OCI-LY7 (cell line): ENCODE data around the gene USP38. TPM values are rescaled to one million over a fixed set of nuclear protein-coding genes. Genes with fewer than 3 reads are reported as not detected.
A peak's percentile ranks its signal among the peaks of the same experiment; 100 is the strongest.

Experiments
- BruUV-seq: library from RNA; stranded (reverse); fragments of 400-500 nt; replicated peaks from 2 replicates; lab custom pipeline; 2021; lab: Mats Ljungman, UMichigan
- CTCF ChIA-PET: fragments of 300-600 bp; sonication (Branson Sonifier 250); formaldehyde crosslinking; loops from one replicate; lab custom pipeline; 2022; ENCODE audit warnings: antibody characterized with exemption; ENCODE audit not compliant: unreplicated experiment; lab: Charles Lee
- POLR2A ChIA-PET: fragments of 300-600 bp; sonication (Branson Sonifier 250); formaldehyde crosslinking; loops from one replicate; lab custom pipeline; 2022; ENCODE audit warnings: antibody characterized with exemption; lab: Charles Lee
- DNase-seq: peaks from one replicate; pipeline ENCODE4 v3.0.0-alpha.2; 2015; ENCODE audit warnings: low spot score
- H2AFZ ChIP-seq: fragments of 200-600 bp; sonication (generic), shearing (Covaris generic); 2 replicates; pipeline ENCODE4 v1.6.1; 2014; ENCODE audit warnings: mild to moderate bottlenecking, antibody characterized with exemption, low read length, moderate library complexity
- H3K27ac ChIP-seq: fragments of 200-600 bp; sonication (generic); 2 replicates; pipeline ENCODE4 v1.5.1; 2014; ENCODE audit warnings: mixed run types, low read depth, mild to moderate bottlenecking, moderate library complexity, low read length, inconsistent platforms; ENCODE audit not compliant: poor library complexity, severe bottlenecking
- H3K36me3 ChIP-seq: fragments of 200-600 bp; sonication (generic); 2 replicates; pipeline ENCODE4 v1.6.1; 2014; ENCODE audit warnings: mild to moderate bottlenecking, antibody characterized with exemption, low read length, moderate library complexity, mixed read lengths; ENCODE audit not compliant: insufficient read depth
- H3K4me1 ChIP-seq: fragments of 200-600 bp; sonication (generic); 2 replicates; pipeline ENCODE4 v1.5.1; 2014; ENCODE audit warnings: mild to moderate bottlenecking, low read length; ENCODE audit not compliant: insufficient read depth, poor library complexity, severe bottlenecking
- H3K4me2 ChIP-seq: fragments of 200-600 bp; sonication (generic); 2 replicates; pipeline ENCODE4 v1.6.1; 2014; ENCODE audit warnings: mild to moderate bottlenecking, low read length
- H3K4me3 ChIP-seq: fragments of 200-600 bp; sonication (generic); 2 replicates; pipeline ENCODE4 v1.5.1; 2014; ENCODE audit warnings: mild to moderate bottlenecking, low read depth, low read length; ENCODE audit not compliant: poor library complexity, severe bottlenecking
- H3K79me2 ChIP-seq: fragments of 200-600 bp; sonication (generic); 2 replicates; pipeline ENCODE4 v1.6.1; 2016; ENCODE audit warnings: low read depth, mild to moderate bottlenecking, low read length, moderate library complexity, mixed read lengths; ENCODE audit not compliant: insufficient read depth
- H3K9me2 ChIP-seq: fragments of 200-600 bp; sonication (generic); 2 replicates; pipeline ENCODE4 v1.6.1; 2016; ENCODE audit warnings: mild to moderate bottlenecking, low read length, mixed read lengths; ENCODE audit not compliant: insufficient read depth
- H3K9me3 ChIP-seq: fragments of 200-600 bp; sonication (generic); 2 replicates; pipeline ENCODE4 v1.6.1; 2014; ENCODE audit warnings: mild to moderate bottlenecking, mixed run types, low read length, mixed read lengths
- H4K20me1 ChIP-seq: fragments of 200-600 bp; sonication (generic); 2 replicates; pipeline ENCODE4 v1.6.1; 2014; ENCODE audit warnings: mild to moderate bottlenecking, antibody characterized with exemption, low read length, moderate library complexity, mixed read lengths; ENCODE audit not compliant: insufficient read depth
- EZH2phosphoT487 ChIP-seq: fragments of 200-600 bp; sonication (generic); IDR thresholded peaks from 2 replicates; pipeline ENCODE4 v1.6.1; 2018; ENCODE audit warnings: low read depth, borderline replicate concordance, mild to moderate bottlenecking, mixed run types, antibody characterized with exemption, low read length, moderate library complexity, mixed read lengths
- intact Hi-C: fragments of 100-400 bp; cut with micrococcal nuclease; formaldehyde crosslinking; loops from one replicate; pipeline ENCODE4 v1.10.0; 2022; ENCODE audit not compliant: unreplicated experiment
- total RNA-seq, 2 experiments: library from RNA; depleted of rRNA in 1 of 2; stranded (reverse); fragments of >200 nt in 1 of 2; shearing (Covaris generic) in 1 of 2; gene quantifications; 2 replicates each; pipeline ENCODE4 v1.2.3, GENCODE V29; 2014 to 2022
- TF ChIP-seq, protein P1 (sequence below): fragments of 200-600 bp; sonication (generic); conservative IDR thresholded peaks from 2 replicates; pipeline ENCODE4 v1.5.1; 2014; ENCODE audit warnings: mild to moderate bottlenecking, antibody characterized with exemption, low read length, moderate library complexity, mixed read lengths

Gene USP38
- total RNA-seq, 2 experiments from 2014 or later = 23.6 to 25.7 TPM

DNA sequence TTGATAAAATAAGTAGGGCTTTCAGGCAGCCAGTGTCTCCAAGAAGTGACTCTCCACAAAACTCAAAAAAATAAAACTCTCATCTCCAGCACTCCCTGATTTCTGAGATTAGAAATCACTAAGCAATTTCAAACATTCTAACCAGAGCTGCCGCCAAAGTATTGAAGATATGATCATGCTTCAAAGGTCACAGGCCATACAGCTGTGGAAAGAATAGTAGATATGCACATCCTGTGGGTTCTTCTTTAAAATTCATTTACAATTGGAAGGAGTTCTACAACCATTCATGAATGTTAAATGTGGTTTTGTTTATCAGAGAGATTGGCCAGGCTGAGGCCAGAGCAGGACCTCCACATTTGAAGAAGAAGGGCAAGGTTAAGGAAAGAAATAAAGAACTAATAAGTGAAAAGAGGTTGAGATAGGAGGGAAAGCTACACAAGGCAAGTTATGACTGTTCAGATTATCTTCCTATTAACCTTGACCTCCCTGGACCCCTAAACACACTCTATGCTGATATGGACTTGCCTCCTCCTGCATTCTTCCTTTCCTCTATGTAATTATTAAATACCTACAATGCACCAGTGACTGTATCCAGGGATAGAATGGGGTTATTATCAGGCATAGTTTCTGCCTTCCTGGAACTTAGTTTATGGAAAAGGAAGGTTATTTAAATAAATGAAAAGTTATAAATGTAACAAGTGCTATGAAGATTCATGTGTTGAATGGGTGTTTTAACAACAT lies 56.4 kb downstream of the USP38 start:
- POLR2A ChIA-PET = interaction anchor here (0.6 to 1.2 kb wide), 4 partner anchors 10 to 262 kb away, joined by 3 to 4 read pairs (median 4); no protein-coding TSS in a partner anchor
- no peak overlapping the region for H3K27ac ChIP-seq
- TF ChIP-seq, protein P1, sequence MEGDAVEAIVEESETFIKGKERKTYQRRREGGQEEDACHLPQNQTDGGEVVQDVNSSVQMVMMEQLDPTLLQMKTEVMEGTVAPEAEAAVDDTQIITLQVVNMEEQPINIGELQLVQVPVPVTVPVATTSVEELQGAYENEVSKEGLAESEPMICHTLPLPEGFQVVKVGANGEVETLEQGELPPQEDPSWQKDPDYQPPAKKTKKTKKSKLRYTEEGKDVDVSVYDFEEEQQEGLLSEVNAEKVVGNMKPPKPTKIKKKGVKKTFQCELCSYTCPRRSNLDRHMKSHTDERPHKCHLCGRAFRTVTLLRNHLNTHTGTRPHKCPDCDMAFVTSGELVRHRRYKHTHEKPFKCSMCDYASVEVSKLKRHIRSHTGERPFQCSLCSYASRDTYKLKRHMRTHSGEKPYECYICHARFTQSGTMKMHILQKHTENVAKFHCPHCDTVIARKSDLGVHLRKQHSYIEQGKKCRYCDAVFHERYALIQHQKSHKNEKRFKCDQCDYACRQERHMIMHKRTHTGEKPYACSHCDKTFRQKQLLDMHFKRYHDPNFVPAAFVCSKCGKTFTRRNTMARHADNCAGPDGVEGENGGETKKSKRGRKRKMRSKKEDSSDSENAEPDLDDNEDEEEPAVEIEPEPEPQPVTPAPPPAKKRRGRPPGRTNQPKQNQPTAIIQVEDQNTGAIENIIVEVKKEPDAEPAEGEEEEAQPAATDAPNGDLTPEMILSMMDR = no peak
- no peak for TF ChIP-seq EZH2phosphoT487
- H3K9me3 ChIP-seq = peaks cover 22% of the 10 kb centered on the region
- DNase-seq = no peak
- no TSS peak for BruUV-seq
- intact Hi-C loops = no loop called here
- H3K4me3 ChIP-seq = no peak overlapping the region
- CTCF ChIA-PET = no interaction called here
- H3K4me1 ChIP-seq = no peaks in the 10 kb centered on the region
- no peak overlapping the region for H2AFZ ChIP-seq
- H4K20me1 ChIP-seq = no peaks in the 10 kb centered on the region
- H3K36me3 ChIP-seq = no peaks in the 10 kb centered on the region
- no peaks in the 10 kb centered on the region for H3K9me2 ChIP-seq
- no peak overlapping the region for H3K4me2 ChIP-seq
- no peaks in the 10 kb centered on the region for H3K79me2 ChIP-seq

DNA sequence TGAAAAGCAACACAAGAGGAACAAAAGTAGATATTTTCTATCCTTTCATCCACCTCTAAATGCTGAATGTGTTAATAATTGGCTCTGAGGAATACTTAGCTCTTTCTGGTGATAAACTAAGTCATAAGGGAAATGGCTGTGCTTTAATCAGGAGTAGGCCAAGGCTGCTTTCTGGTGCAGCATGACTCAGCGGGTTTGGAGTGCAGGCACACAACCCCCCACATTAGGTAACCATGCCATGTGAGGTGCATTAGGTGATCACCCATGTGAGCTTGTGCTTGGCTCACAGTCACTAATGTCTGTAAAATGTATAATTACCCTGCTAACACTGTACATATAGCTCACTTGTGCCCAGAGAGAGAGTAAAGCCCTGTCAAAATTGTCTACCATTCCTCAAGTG lies 57.2 kb downstream of the USP38 start:
- Histone ChIP-seq H3K9me2 (no peaks in the 10 kb centered on the region), H4K20me1 (no peaks in the 10 kb centered on the region), H3K9me3 (peaks cover 22% of the 10 kb centered on the region), H3K79me2 (no peaks in the 10 kb centered on the region), H3K4me1 (no peaks in the 10 kb centered on the region), H3K27ac (no peak overlapping the region), H3K36me3 (no peaks in the 10 kb centered on the region), H3K4me2 (no peak overlapping the region), H2AFZ (no peak overlapping the region), H3K4me3 (no peak overlapping the region)
- no TSS peak for BruUV-seq
- CTCF ChIA-PET = no interaction called here
- no peak for TF ChIP-seq EZH2phosphoT487
- TF ChIP-seq, protein P1 = no peak
- POLR2A ChIA-PET = interaction anchor here (0.7 to 1.6 kb wide), 2 partner anchors 17 to 379 kb away, joined by 3 read pairs; no protein-coding TSS in a partner anchor
- intact Hi-C loops = no loop called here
- DNase-seq = peak; percentile 61

DNA sequence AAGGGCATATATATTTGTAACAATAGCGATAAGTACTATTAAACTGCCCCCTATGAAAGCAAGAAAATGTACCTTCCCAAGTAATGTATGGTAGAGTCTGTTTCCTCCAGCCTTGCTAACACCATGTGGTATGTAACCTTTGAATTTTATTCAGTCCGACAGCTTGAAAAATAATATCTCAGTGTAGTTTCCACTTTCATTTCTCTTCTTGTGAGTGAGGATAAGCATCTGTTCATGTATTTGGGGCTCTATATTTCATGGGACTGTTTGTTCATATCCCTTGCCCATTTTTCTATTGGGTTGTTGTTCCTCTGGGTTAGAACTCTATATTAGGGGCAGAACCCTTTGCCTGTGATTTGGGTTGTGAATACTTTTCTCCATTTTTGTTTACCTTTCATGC lies 58.3 kb downstream of the USP38 start:
- BruUV-seq = no TSS peak
- no peaks in the 10 kb centered on the region for H3K4me1 ChIP-seq
- intact Hi-C loops = no loop called here
- H3K4me3 ChIP-seq = no peak overlapping the region
- DNase-seq = no peak
- no peaks in the 10 kb centered on the region for H4K20me1 ChIP-seq
- no peaks in the 10 kb centered on the region for H3K79me2 ChIP-seq
- no peaks in the 10 kb centered on the region for H3K36me3 ChIP-seq
- H3K4me2 ChIP-seq = no peak overlapping the region
- peaks cover 22% of the 10 kb centered on the region for H3K9me3 ChIP-seq
- TF ChIP-seq, protein P1 = no peak
- no peak for TF ChIP-seq EZH2phosphoT487
- ChIA-PET POLR2A (interaction anchor here (1.0 to 1.6 kb wide), 3 partner anchors 16 to 25 kb away, joined by 3 read pairs; no protein-coding TSS in a partner anchor), CTCF (no interaction called here)
- H3K27ac ChIP-seq = no peak overlapping the region
- no peaks in the 10 kb centered on the region for H3K9me2 ChIP-seq
- no peak overlapping the region for H2AFZ ChIP-seq
